Fibroblast of lung (primary cell): ENCODE data around the gene NHLRC2.

Experiments used
- CTCF ChIP-seq, 2 donors: IDR thresholded peaks in 1 of 2; conservative IDR thresholded peaks in 1 of 2; 1 replicate in 1 of 2; 2 replicates in 1 of 2; pipeline ENCODE4 v1.5.1; 2011 to 2012; ENCODE audit warnings: low read length in 2 of 2, control low read depth in 1 of 2, inconsistent platforms in 1 of 2, low read depth in 1 of 2, mild to moderate bottlenecking in 1 of 2
- EZH2 ChIP-seq: IDR thresholded peaks from 2 replicates; pipeline ENCODE4 v1.5.1; 2012; ENCODE audit warnings: low read length, control low read depth, mild to moderate bottlenecking; ENCODE audit errors: missing control alignments

DNA sequence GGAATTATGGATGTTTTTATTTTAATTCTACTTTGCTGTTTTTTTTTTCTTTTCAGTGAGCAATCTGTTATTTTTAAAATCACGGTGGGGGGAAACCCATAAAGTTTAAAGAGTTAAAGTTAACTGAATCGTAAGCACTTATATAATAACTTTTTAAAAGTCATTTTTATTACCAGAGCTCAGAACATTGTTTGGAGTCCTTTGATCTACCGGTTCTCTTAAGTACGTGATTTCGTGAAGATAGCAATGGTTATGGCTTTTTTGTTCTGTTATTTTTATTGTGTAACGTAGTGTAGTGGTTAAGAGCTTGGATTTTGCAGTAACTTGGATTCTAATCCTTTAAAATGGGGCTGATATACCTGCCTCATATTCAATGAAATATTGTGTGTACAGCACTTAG lies 57.4 kb downstream of the NHLRC2 start:
- TF ChIP-seq CTCF (conservative IDR thresholded peaks at IDR 0.05 in 1 of 2, IDR thresholded peaks at IDR 0.05 in 1 of 2; ENCODE audit: low read depth in 1 of 2, low read length in 2 of 2), result no peak
- TF ChIP-seq EZH2, result no peak
